ENCODE results near the gene BCOR. TPM values are rescaled to one million over a fixed set of nuclear protein-coding genes. Genes with fewer than 3 reads are reported as not detected.

BCOR gene
- total RNA-seq, 1 experiment from 2014 or later: 21.1 TPM

DNA sequence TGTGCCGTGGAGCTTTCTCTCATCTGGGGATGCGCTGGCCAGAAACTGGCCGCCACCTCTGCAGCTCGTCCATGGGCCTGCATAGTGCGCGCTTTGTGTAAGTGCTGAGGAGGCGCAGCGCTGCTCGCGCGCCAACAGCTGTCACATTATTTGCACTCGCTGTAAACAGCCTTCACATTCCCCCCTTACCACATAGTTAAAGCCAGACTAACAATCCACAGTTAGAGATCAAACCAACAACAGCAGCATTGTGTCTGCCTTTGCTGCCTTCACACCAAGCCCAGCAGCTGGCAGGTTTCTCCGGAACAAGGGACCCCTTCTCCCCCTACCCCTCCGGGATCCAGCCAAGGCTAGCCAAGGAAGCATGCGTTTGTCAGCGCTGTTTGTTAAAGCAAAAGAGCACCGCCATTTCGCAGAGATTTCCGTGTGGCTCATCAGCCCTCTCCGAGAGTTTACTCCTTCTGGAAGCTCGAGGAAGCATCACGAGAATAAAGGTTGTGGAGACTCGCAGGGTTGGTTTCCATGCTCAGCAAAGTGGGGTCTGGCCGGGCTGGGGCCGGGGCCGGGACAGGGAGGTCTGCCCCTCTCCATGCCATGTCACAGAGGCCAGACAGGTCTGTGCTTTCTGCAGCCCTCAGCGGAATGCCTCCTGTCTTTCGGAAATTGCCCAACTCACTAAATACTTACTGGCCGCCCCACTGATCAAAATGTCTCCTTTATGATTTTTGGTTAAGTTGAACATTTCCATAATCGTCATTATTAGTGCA is 11.0 kb downstream of the BCOR start:
- DNase-seq (ENCODE audit: extremely low read depth, low read depth): no peak

DNA sequence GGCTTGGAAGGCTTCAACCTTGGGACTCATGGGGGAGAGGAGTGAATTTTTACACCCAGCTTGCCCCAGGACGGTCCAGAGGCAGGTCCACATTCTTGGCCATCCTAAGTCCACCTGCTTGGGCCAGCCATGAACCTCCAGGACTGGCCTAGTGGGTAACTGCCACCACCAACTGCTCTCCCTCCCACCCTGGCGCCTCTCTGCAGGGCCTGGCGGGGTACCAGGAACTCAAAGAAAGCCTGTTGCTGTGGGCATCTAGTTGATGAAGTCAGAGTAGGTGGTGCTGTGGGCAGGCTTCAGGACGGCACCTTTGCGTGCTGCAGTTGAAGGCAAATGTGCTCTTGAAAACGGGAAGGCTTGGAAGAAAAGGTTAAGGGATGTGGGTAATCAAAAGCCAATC is 12.0 kb downstream of the BCOR start:
- no peak for DNase-seq (ENCODE audit: extremely low read depth, low read depth)

DNA sequence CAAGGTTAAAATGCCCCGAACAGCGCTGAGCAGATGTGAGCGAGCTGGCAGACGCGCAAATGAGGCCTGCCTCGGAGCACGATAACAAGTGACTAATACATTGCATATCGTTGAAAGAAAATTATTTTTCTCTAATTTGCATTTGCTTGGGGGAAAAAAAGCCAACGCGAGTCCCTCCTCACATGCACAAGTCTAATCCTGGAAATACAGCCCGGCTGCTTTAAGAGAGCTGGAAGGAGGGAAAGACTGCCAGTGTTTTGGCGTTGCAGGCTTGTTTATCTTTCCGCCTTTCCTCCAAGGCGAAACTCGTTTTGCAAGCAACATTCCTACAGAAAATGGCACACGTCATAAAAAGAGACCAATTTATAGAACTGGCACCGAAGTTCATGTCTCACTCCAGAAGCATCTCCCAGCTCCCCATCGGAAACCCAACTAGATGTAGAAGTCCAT is 12.6 kb downstream of the BCOR start:
- no peak for DNase-seq (ENCODE audit: extremely low read depth, low read depth)

DNA sequence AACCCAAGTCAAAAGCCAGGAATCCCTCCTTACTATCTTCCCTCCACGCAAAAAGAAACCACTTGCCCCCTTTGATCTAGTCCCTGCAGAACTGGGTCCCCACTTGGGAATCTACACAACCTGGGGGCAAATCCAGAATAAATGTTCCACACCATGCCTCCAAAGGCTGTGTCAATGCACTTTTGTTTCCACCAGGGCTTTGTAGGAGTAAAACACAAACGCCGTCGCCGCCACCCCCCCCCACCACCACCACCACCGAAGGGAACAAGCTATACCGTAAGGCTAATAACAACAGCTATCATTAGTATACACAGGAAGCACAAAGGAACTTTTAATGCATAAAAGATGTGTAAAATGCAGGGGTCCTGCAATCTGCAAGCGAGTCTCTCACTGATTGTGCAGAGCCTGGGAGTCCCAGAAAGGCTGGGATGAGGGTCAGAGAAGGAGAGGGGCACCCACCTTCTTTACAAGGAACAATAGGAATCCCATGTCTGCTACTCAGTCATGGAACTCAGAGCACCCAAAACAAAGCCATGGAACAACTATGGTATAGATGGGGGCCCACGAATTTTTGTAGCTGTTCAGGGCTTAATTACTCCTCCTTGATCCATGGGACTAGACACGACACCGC is 13.2 kb downstream of the BCOR start:
- no peak for DNase-seq (ENCODE audit: extremely low read depth, low read depth)

DNA sequence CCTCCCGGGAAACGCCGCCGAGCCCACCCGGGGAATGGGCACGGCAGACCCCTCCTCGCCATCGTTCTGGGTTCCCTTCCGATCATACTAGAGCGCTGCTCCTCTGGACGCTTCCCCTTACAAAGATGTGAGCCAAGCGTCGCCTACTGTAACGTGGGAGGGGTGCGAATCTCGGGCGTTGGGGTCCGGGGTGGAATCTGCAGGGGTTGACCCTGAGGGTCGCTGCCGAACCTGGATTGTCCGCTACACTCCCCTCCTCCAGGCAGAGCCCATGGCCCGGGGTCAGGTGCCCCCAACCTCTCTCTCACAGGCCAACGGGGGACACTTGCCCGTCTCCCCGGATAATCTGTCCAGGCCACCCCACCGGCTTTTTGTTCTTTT is 13.8 kb downstream of the BCOR start:
- no peak for DNase-seq (ENCODE audit: extremely low read depth, low read depth)

DNA sequence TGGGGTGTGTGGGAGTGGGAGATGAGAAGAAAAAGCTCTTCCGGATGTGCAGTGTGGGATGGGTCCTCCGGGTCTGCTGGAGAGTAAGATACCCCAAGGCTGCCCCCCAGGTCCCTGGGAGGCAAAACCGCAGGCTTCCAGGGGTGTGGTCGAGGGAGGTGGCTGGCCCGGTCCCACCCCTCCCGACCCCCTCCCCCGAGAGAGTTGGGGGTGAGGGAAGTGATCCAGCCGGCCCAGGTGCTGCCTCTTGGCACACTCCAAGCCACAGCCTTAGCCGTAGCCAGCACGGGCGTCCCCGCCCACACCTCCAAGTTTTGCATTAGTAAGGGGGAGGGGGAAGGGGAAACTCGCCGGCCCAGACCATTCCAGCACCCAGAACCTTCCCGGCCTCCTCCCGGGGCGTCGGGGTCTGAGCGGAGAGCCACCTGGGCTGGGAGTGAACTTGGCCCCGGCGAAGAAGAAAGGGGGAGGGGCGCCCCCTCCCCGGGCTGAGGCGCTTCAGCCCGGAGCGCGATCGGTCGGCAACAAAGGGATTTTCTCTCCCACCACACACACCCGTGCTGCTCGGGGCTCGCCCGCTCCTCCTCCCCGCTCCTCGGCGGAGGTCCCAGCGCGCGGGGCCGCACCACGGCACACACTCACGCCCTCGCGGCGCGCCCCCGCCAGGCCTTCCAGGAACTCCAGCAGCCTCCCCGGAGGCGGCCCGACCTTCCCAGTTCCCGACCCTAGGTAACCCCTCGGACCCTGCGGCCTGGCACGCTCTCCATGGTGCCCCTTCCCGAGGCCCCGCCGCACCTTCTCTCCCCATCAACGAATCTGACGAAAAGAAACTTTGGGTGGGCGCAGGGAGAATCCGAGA is 14.4 kb downstream of the BCOR start:
- DNase-seq (ENCODE audit: extremely low read depth, low read depth): no peak

DNA sequence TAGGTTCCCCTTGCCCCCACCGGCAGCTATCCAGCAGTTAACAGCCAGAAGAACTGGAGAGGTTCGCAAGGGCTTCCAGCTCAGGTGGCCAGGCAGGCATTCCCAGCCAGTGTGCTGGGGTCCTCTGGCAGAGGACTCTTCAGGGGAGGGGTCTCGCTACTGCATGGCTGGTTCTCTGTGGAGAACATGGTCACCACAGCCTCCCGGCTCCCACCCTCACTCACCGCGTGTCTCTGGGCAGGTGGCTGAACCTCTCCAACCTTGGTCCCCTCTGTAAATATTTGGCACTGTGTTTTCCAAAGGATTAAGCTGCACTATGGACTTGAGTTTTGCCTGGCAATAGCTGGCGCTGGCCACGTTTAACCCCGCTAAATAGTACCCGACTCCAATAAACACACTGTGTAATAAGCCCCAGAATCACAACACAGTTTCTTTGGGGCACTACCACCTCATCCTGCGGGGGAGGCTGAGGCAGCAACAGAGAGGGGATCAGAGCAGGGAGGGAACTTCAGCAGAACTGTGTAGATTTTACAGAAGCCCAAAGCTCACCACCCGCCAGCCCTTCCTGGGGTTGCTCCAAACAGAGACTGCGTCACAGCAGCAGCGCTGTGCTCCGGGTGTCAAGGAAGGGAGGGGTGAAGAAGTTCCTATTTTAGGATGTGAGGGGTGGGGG is 15.2 kb downstream of the BCOR start:
- no peak for DNase-seq (ENCODE audit: extremely low read depth, low read depth)

DNA sequence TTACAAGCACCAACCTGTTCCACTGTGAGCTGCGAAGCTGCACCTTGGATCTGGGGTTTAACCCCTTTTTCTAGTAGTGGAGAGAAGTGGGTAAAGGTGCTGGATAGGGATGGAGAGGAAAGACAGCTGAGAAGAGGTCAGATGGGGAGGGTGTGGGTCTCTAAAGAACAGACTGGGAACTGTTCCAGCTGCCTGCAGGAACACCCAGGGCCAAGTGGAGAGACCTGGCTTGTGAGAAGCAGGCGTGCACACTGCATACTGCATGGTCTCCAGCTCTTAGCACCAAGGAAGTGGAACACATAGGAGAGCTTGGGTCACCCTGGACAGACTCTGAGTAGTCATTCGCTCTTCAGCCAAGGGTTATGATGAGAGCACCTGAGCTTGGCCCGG is 16.1 kb downstream of the BCOR start:
- DNase-seq (ENCODE audit: extremely low read depth, low read depth): no peak

DNA sequence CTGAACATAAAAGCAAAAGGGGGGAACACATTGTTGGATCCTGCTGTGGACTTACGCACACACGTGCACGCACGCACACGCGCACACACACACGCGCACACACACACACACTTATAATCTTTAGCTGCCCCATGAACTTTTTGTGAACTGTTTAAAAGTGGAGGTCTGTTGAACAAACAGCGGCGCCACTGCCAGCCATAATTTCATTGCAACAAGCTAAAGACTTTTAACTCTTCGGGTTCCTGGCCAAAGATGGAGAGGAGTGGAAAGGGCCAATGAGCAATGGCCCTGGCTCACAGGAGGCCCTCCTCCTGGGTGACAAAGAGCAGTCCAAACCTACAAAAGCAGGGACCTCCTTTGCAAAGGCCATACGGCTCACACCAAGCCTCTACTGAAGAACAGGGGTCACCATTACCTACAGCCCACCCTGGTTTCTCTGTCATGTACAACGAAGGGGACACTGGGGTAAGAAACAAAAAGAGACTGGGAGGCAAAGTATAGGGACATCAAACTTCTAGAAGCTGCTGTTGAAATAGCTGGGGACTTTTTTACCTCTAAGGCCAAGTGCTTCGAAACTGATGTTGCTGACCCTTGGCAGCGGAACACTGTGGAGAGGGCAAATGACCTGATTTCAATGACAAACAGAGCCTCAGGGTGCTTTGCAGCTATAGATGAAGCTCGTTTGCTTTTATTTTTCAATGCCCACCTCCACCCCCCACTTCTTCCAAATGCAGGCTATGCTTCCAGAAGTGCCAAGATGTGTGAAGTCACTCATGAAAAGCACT is 16.7 kb downstream of the BCOR start:
- DNase-seq (ENCODE audit: extremely low read depth, low read depth): no peak

DNA sequence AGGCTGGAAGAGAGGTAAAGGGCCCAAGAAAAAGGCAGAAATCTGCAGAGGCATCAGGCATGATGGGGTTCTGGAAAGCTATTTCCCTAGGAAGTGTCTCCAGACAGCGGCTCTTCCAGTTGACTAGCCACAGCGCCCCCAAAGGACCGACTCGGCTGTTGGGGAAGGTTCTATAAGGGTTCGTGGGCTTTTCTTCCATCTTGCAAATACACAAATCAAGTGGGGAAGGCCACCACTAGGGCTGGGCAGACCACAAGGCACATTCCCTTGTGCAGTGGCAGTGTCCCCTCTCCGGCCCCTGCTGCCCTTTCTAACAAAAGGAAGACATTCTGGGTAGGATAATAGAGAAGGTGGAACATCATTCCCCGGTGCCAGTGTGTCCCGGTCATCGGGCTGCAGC is 18.2 kb downstream of the BCOR start:
- DNase-seq (ENCODE audit: extremely low read depth, low read depth): no peak

DNA sequence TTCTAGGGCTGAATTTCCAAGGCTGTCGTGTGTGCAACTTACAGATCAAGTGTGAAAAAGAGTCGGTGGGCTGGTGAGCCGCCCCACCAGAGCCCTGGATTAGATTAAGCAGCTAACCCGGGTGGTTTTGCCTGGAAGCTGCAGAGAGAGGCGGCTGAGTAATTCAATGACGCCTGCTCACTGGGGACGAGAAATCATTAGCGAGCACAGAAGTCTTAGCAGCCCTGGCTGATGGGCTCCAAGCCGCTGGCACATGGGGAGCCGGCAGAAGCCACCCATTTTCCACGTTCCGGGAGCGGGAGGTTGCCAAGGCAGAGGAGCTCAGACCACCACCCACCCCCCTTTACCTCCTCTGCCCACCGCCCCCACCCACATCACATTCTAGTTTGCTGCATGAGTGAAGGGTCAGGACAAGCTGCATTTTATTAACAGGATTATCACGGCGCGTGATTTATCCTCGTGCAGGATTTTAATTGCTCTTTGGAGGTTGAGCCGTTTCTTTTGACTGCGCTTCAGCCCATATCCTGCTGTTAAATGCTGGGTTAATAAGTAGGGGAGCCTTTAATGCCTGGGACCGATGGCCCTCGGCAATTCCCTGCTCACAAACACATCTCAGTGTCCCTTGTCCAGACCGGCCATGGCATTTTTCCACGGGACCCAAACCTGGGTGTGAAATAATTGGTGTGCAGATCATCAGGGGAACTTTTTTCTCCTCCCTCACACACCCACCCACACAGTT is 19.1 kb downstream of the BCOR start:
- DNase-seq (ENCODE audit: extremely low read depth, low read depth): no peak

DNA sequence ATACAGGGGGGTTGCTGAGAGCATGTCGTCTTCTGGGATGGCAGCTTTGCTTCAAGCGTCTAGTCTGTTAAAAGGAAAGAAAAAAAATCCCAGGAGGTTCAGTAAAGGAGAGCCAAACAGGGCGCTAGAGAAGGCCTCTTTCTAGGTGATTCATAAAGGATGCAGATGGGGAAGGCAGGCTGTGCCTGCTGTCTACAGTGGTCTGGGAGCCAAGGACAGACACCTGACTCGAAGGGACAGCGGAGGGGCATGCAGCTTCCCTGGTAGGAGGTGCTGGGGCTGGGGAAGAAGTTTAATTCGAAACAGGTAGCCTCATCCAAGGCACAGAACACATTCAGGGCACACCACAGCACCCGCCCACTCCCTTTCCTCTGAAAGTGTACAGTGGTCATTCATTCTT is 19.9 kb downstream of the BCOR start:
- DNase-seq (ENCODE audit: extremely low read depth, low read depth): no peak

DNA sequence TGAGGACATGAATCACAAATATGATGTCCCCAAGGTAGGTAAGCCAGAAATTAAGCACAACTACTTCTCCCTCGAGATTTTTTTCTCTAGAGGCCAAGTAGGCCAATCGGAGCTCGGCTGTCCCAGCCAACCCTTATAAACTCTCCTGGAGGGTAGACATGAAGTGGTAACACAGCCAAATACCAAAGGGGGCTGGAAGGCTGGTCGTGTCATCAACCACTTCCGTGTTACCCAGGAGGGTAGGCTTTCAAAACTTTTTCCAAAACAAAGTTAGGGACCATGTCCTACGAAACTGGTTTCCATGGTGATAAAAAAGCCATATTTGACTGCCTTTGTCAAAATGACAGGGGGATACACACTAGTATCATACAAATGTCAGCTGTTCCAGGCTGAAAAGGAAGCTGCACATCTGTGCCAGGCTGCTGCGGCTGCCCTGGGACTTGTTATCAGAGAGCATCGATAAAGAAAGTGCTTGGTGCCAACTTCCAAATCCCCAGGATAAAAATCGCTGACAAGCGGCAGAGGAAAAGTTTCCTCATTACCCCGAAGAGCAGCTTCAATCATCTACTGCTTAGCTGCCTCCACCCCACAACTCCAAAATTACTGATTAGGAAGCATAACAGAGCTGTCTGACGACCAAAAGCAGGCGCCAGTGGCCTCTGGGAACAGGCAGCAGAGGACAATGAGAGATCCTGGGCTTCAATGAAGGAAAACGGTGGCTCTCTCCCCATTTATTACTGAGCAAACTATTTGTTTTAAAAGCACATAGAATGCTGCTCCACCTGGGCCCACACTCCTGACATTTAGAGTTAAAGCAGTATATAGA is 20.8 kb downstream of the BCOR start:
- no peak for DNase-seq (ENCODE audit: extremely low read depth, low read depth)

DNA sequence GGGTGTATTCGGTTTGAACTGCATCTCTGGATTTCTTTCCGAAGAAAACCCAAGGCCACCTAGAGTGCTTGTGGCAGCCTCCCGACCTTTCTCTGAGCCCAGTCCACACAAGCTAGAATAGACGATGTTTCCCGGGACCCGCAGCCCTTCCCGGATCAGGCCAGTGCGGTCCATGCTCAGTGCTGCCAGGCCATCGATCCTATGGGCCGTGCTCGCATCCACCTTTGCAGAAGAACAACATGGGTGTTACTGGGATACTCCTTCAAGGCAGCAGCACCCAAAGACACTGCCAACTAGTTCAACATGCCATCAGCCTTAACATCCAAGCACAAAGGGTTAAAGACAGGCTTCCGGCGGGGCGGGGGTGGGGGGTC is 22.8 kb downstream of the BCOR start:
- no peak for DNase-seq (ENCODE audit: extremely low read depth, low read depth)

DNA sequence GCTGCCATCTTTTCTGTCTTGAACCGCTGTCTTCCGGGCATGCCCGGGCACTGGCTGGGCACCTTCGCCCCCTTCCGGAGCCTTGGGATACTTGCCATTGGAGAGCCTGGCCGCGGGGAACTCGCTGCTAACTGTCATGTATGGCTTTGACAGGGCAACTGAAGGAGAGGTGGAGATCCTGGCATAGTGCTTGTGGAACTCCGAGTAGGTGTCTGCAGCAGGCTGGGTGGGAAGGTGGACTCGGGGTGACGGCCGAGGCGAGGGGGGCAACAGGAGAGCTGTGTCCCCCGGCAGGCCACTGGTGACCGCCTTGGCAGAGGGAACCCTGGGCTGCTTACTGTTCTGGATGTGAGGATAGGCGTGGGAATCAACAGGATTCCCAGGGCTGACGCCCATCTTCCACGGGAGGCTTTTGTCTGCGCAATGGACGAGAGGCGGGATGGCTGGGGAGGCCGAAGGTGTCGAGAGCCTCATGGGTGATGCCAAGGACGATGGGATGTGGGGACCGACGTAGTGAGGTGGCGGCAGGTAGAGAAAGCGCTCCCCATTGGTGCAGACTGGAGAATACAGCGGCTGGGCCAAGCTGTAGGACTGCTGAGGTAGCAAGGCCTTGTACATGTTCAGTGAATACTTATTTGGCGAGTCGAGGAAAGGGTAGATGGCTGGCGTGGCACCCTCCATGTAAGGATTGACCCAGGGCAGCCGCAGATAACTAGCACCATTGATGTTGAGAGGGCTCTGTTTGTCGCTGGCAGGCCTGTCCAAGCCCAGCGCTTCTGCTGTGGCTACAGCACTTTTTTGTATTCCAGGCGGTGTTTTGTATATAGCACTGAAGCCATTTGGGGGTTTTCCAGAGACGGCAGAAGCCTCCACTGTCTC is 23.4 kb downstream of the BCOR start:
- DNase-seq (ENCODE audit: extremely low read depth, low read depth): no peak

DNA sequence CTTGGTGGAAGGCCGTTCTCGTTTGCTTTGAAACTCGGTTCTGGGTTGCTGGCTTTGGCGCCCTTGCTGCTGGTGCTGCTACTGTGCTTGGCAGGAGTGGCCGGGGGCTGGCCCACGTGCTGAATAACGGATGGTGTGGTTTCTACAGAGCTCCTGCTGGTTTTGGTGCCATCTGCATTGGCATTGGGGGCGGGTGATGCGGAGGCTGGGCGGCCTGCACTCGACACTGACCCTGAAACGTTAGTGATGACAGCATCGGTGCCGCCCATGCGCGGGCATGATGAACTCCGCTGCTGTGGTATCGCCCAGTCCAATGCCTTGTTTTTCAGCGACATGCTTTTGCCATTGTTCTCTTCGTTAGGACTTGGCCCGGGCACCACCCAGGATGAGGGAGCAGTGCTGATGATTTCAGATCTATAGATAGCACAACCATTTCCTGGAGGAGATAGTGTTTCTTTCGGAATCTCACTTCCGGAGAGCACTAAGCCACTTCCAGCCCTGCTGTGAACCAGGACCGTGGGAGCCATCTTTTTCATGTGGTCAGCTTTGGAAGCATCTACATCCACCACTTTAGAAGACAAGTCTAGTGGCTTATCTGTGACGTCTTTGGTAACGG is 24.2 kb downstream of the BCOR start:
- DNase-seq (ENCODE audit: extremely low read depth, low read depth): no peak

DNA sequence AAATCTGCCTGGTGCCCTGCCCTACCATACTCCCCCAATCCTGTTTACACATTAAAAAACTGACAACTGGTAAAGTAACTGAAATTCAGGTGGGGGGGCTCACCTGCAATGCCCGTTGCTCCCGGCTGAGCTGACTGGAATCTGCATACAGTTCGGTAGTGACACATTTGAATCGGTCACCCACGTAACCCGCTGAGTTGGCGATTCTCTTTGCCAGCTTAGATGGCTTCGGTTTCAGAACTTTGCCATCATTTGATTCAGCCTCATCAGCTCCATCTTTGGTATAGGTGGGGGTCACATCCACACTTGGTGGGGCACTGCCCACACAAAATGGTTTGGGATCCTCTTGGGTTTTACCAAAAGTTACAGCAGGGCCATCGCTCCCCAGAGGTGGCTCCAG is 25.5 kb downstream of the BCOR start:
- no peak for DNase-seq (ENCODE audit: extremely low read depth, low read depth)
